Endothelial cell of umbilical vein (primary cell): Measurements from ENCODE around the gene PARP8. TPM values are rescaled to one million over a fixed set of nuclear protein-coding genes. Genes with fewer than 3 reads are reported as not detected.

Experiments used
- BruUV-seq: library from RNA; stranded (reverse); fragments of 400-500 nt; replicated peaks from 2 replicates; lab custom pipeline; 2021; lab: Mats Ljungman, UMichigan
- CTCF ChIA-PET: fragments of 300-600, 350-600 bp; sonication (Branson Sonifier 250); formaldehyde crosslinking; loops from one replicate; lab custom pipeline; 2021; ENCODE audit warnings: antibody characterized with exemption, inconsistent platforms; lab: Charles Lee
- POLR2A ChIA-PET: fragments of 300-600, 350-600 bp; sonication (Branson Sonifier 250); formaldehyde crosslinking; loops from one replicate; lab custom pipeline; 2021; ENCODE audit warnings: antibody characterized with exemption, inconsistent platforms; lab: Charles Lee
- DNase-seq: peaks from one replicate; pipeline ENCODE4 v3.0.0-alpha.2; 2011; ENCODE audit warnings: low read depth, low spot score
- FAIRE-seq: peaks from 2 replicates; lab custom pipeline; 2011; peaks lifted over from hg19 to GRCh38; lab: Jason Lieb, UNC
- H2AFZ ChIP-seq: 2 replicates; pipeline ENCODE4 v1.6.0; 2012; ENCODE audit warnings: low read depth, low read length, control low read depth, inconsistent platforms
- H3K27ac ChIP-seq: 2 replicates; pipeline ENCODE4 v1.5.1; 2011; ENCODE audit warnings: low read depth, mild to moderate bottlenecking, control low read depth, low read length, moderate library complexity; ENCODE audit not compliant: insufficient read depth
- H3K27me3 ChIP-seq, 2 experiments: 2 replicates each; pipeline versions ENCODE4 v1.6.0 to v1.6.1; 2011; ENCODE audit warnings: low read length in 2 of 2, mixed read lengths in 1 of 2; ENCODE audit not compliant: control insufficient read depth in 2 of 2, insufficient read depth in 2 of 2
- H3K36me3 ChIP-seq, 2 experiments: 2 replicates in 1 of 2; 3 replicates in 1 of 2; pipeline ENCODE4 v1.5.1; 2011; ENCODE audit warnings: low read length in 2 of 2, mild to moderate bottlenecking in 1 of 2, moderate library complexity in 1 of 2; ENCODE audit not compliant: control insufficient read depth in 2 of 2, insufficient read depth in 2 of 2; ENCODE audit errors: extremely low read depth in 1 of 2
- H3K4me1 ChIP-seq: 3 replicates; pipeline ENCODE4 v1.5.1; 2011; ENCODE audit warnings: mild to moderate bottlenecking, low read length; ENCODE audit not compliant: control insufficient read depth, insufficient read depth; ENCODE audit errors: extremely low read depth
- H3K4me2 ChIP-seq: 2 replicates; pipeline ENCODE4 v1.6.1; 2011; ENCODE audit warnings: low read length, control low read depth, mixed read lengths; ENCODE audit not compliant: insufficient read depth
- H3K4me3 ChIP-seq, 3 experiments: fragments of 200-600 bp in 1 of 3; sonication (generic), shearing (Covaris generic) in 1 of 3; replicated peaks in 1 of 3; 2 replicates each; pipeline ENCODE4 v1.5.1; 2011 to 2016; ENCODE audit warnings: control low read depth in 3 of 3, low read length in 3 of 3, mild to moderate bottlenecking in 2 of 3, inconsistent platforms in 1 of 3, low read depth in 1 of 3, moderate library complexity in 1 of 3; ENCODE audit not compliant: insufficient read depth in 1 of 3
- H3K79me2 ChIP-seq: 2 replicates; pipeline ENCODE4 v1.6.0; 2012; ENCODE audit warnings: low read length, inconsistent platforms; ENCODE audit not compliant: control insufficient read depth, insufficient read depth
- H3K9ac ChIP-seq: replicated peaks from 2 replicates; pipeline ENCODE3; 2011; ENCODE audit warnings: low read length, control low read depth; ENCODE audit not compliant: insufficient read depth; ENCODE audit errors: extremely low read depth
- H3K9me1 ChIP-seq: replicated peaks from 3 replicates; pipeline ENCODE4 v1.6.0; 2011; ENCODE audit warnings: mild to moderate bottlenecking, low read length; ENCODE audit not compliant: control insufficient read depth, insufficient read depth; ENCODE audit errors: extremely low read depth
- H3K9me3 ChIP-seq: replicated peaks from 2 replicates; pipeline ENCODE4 v1.5.1; 2012; ENCODE audit warnings: low read length, inconsistent platforms; ENCODE audit not compliant: control insufficient read depth, insufficient read depth
- H4K20me1 ChIP-seq: replicated peaks from 2 replicates; pipeline ENCODE3; 2011; ENCODE audit warnings: mild to moderate bottlenecking, low read length; ENCODE audit not compliant: control insufficient read depth, insufficient read depth; ENCODE audit errors: extremely low read depth
- CTCF ChIP-seq, 2 donors: IDR thresholded peaks; 1 replicate in 1 of 2; 2 replicates in 1 of 2; pipeline ENCODE4 v1.5.1; 2011; ENCODE audit warnings: low read length in 2 of 2, mild to moderate bottlenecking in 2 of 2, moderate library complexity in 2 of 2, control low read depth in 1 of 2, inconsistent platforms in 1 of 2, low read depth in 1 of 2; ENCODE audit not compliant: insufficient read depth in 1 of 2; ENCODE audit errors: extremely low read depth in 1 of 2
- EZH2 ChIP-seq: IDR thresholded peaks from 2 replicates; pipeline ENCODE4 v1.6.1; 2012; ENCODE audit warnings: borderline replicate concordance, low read depth, mild to moderate bottlenecking, moderate library complexity, low read length, inconsistent platforms; ENCODE audit not compliant: severe bottlenecking
- FOS ChIP-seq: IDR thresholded peaks from 2 replicates; pipeline ENCODE4 v1.6.1; 2011; ENCODE audit warnings: mild to moderate bottlenecking, low read length, moderate library complexity, borderline replicate concordance; ENCODE audit not compliant: insufficient read depth
- GATA2 ChIP-seq: IDR thresholded peaks from 2 replicates; pipeline ENCODE4 v1.7.0; 2011; ENCODE audit warnings: low read depth, mild to moderate bottlenecking, moderate library complexity, mixed read lengths, low read length; ENCODE audit not compliant: insufficient read length, insufficient read depth
- JUN ChIP-seq: IDR thresholded peaks from 2 replicates; pipeline ENCODE4 v1.6.1; 2011; ENCODE audit warnings: borderline replicate concordance, low read depth; ENCODE audit not compliant: insufficient read length, insufficient read depth
- MAX ChIP-seq: IDR thresholded peaks from 2 replicates; pipeline ENCODE4 v1.6.1; 2011; ENCODE audit not compliant: insufficient read depth, insufficient read length
- MYC ChIP-seq: IDR thresholded peaks from one replicate; pipeline ENCODE4 v1.6.1; 2011; ENCODE audit warnings: mild to moderate bottlenecking, low read depth, low read length
- POLR2A ChIP-seq: IDR thresholded peaks from 2 replicates; pipeline ENCODE4 v1.6.1; 2012; ENCODE audit warnings: low read depth, mild to moderate bottlenecking, control low read depth, low read length
- POLR2AphosphoS5 ChIP-seq: IDR thresholded peaks from 2 replicates; pipeline ENCODE4 v1.6.1; 2012; ENCODE audit warnings: low read depth, mild to moderate bottlenecking, control low read depth, low read length, moderate library complexity; ENCODE audit not compliant: insufficient read depth
- dilution Hi-C: fragments of 300-500 bp; cut with MboI; formaldehyde crosslinking; loops from one replicate; pipeline ENCODE4 v1.15.0; 2019; ENCODE audit warnings: low sequenced_read_pairs; ENCODE audit not compliant: extremely low pct_ligation_motif_present
- intact Hi-C: fragments of 100-400 bp; cut with micrococcal nuclease; formaldehyde crosslinking; loops from one replicate; pipeline ENCODE4 v1.10.0; 2022
- polyA plus RNA-seq, 4 experiments: library from polyadenylated mRNA; depleted of rRNA in 3 of 4; stranded (reverse) in 3 of 4; unstranded in 1 of 4; fragments of >200 nt; gene quantifications; 2 replicates each; pipeline versions ENCODE4 v1.2.1 to v1.2.3, GENCODE V29; 2011 to 2012; ENCODE audit warnings: missing spikeins in 1 of 4
- total RNA-seq: library from RNA; stranded (reverse); gene quantifications from 2 replicates; pipeline ENCODE4 v1.2.3, GENCODE V29; 2021

PARP8 gene
- total and polyA plus RNA-seq, 2 donors (not counting 3 experiments of a cell fraction or from before 2014, with no cell fraction given), result 0.03 to 0.60 TPM

- no peaks in the 10 kb centered on the region for H3K79me2 ChIP-seq
- intact Hi-C loops, result no loop called here
- no peak overlapping the region for H3K4me2 ChIP-seq
- H3K4me3 ChIP-seq, result no peak overlapping the region
- dilution Hi-C loops, result no loop called here
- H4K20me1 ChIP-seq, result no peaks in the 10 kb centered on the region
- DNase-seq (no peak), FAIRE-seq (no peak)
- no peak overlapping the region for H2AFZ ChIP-seq
- no peak overlapping the region for H3K27ac ChIP-seq
- CTCF ChIA-PET, result no interaction called here
- POLR2A ChIA-PET, result no interaction called here
- H3K9me3 ChIP-seq, result no peaks in the 10 kb centered on the region
- H3K4me1 ChIP-seq, result no peaks in the 10 kb centered on the region
- BruUV-seq, result no TSS peak
- no peaks in the 10 kb centered on the region for H3K27me3 ChIP-seq
- no peak for TF ChIP-seq CTCF (IDR thresholded peaks at IDR 0.05; ENCODE audit: extremely low read depth in 1 of 2, insufficient read depth in 1 of 2, low read depth in 1 of 2, low read length in 2 of 2)
- no peak for TF ChIP-seq POLR2AphosphoS5
- TF ChIP-seq MAX, result no peak
- no peak for TF ChIP-seq POLR2A
- no peak overlapping the region for H3K9ac ChIP-seq
- H3K9me1 ChIP-seq, result no peaks in the 10 kb centered on the region
- no peaks in the 10 kb centered on the region for H3K36me3 ChIP-seq
These were observed 157.1 kb downstream of the PARP8 start for GRCh38 chr5:50823568-50823967.

DNA sequence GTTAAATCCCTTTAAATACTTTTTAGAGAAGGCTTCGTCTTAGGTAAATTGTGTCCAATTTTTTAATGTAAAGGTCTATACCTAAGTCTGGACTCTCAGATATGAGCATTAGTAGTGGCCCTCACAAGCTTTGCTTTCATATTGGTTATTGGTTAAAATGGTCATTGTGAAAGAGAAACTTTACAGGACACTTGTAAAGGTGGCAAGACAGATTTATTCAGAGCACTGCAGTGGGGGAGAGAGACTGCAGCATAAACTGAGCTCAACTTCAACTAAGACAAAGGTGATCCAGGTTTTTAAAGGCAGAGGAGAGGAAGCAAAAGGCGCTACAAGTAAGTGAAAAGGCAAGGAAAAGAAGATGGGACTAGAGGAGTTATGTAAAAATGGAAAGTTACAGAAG is 157.7 kb downstream of the PARP8 start:
- H2AFZ ChIP-seq, result no peak overlapping the region
- H3K36me3 ChIP-seq, result no peaks in the 10 kb centered on the region
- ChIA-PET CTCF (no interaction called here), POLR2A (no interaction called here)
- no peaks in the 10 kb centered on the region for H3K4me1 ChIP-seq
- H3K27ac ChIP-seq, result no peak overlapping the region
- no peaks in the 10 kb centered on the region for H3K27me3 ChIP-seq
- H3K79me2 ChIP-seq, result no peaks in the 10 kb centered on the region
- TF ChIP-seq CTCF (IDR thresholded peaks at IDR 0.05; ENCODE audit: extremely low read depth in 1 of 2, insufficient read depth in 1 of 2, low read depth in 1 of 2, low read length in 2 of 2) (no peak), JUN (no peak), EZH2 (no peak), GATA2 (no peak), MAX (no peak), POLR2AphosphoS5 (no peak), MYC (no peak), FOS (no peak), POLR2A (no peak)
- intact Hi-C loops, result no loop called here
- H3K9me1 ChIP-seq, result no peaks in the 10 kb centered on the region
- no peaks in the 10 kb centered on the region for H4K20me1 ChIP-seq
- dilution Hi-C loops, result no loop called here
- no peak for DNase-seq
- no TSS peak for BruUV-seq
- H3K4me3 ChIP-seq, result no peak overlapping the region
- no peak for FAIRE-seq
- no peak overlapping the region for H3K9ac ChIP-seq
- no peak overlapping the region for H3K4me2 ChIP-seq
- H3K9me3 ChIP-seq, result no peaks in the 10 kb centered on the region
